HepG2 (cell line): ENCODE results near the gene RFX2.

Experiments used
- HDAC6 ChIP-seq: fragments of 200-600 bp; sonication (generic); IDR thresholded peaks from 2 replicates; pipeline ENCODE4 v1.7.0; 2017; ENCODE audit warnings: mild to moderate bottlenecking, antibody characterized with exemption, low read length, low read depth
- HMG20B ChIP-seq: conservative IDR thresholded peaks from 2 replicates; pipeline ENCODE4 v1.6.1; 2016; ENCODE audit warnings: missing genetic modification reagents, missing compliant biosample characterization
- MYNN ChIP-seq: sonication (generic); formaldehyde crosslinking; IDR thresholded peaks from 2 replicates; pipeline ENCODE4 v1.4.0; 2020; ENCODE audit warnings: mild to moderate bottlenecking, low read depth, missing genetic modification reagents
- TF ChIP-seq, protein P1 (sequence below): sonication (generic); formaldehyde crosslinking; IDR thresholded peaks from 2 replicates; pipeline ENCODE4 v1.5.0; 2020; ENCODE audit warnings: mild to moderate bottlenecking, missing genetic modification reagents, moderate library complexity

DNA sequence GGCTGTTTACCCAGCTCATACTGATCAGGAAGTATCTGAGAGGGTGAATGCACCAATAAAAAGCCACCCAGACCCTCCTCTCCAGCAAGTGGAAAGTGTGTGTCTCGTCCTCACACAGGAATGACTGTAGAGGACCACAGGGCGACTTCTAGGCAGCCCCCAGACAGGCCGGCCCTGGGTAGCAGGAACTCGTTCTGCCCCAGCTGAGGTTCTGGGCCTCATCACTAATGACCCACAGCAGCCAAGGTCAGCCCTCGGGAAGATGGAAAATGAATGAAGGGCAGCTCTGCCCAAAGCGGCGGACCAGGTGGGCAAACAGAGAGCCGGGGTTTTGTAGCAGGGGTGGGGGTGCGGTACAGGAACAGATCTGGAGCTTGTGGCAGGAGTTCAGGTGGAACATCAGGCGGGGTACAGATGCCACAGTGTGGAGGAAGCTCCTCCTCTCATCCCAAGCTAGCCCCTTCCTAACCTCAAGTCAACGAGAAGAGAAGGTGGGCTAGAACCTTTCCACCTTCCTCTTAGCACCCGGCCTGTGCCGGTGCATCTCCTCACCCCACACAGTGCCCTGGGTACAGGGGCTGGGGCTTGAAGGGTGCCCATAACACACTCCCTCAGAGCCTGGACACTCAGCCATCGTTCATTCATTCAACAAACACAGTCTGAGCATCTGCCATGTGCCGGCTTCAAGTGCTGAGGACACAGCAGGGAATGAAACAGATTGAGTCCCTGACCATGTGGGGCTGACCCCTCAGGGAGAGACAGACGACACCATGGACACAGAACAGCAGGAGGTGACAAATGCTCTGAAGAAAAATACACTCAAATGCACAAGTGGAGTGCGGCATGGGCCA is 36.2 kb downstream of the RFX2 start:
- TF ChIP-seq HMG20B (CRISPR knock-in tag) (no peak), HDAC6 (no peak), MYNN (no peak)
- TF ChIP-seq, protein P1, sequence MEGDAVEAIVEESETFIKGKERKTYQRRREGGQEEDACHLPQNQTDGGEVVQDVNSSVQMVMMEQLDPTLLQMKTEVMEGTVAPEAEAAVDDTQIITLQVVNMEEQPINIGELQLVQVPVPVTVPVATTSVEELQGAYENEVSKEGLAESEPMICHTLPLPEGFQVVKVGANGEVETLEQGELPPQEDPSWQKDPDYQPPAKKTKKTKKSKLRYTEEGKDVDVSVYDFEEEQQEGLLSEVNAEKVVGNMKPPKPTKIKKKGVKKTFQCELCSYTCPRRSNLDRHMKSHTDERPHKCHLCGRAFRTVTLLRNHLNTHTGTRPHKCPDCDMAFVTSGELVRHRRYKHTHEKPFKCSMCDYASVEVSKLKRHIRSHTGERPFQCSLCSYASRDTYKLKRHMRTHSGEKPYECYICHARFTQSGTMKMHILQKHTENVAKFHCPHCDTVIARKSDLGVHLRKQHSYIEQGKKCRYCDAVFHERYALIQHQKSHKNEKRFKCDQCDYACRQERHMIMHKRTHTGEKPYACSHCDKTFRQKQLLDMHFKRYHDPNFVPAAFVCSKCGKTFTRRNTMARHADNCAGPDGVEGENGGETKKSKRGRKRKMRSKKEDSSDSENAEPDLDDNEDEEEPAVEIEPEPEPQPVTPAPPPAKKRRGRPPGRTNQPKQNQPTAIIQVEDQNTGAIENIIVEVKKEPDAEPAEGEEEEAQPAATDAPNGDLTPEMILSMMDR (CRISPR knock-in tag) = no peak
